SK-N-MC (cell line): Measurements from ENCODE around the gene CHID1.

ENCODE experiments used
- DNase-seq: peaks from one replicate; pipeline ENCODE4 v3.0.0-alpha.2; 2011; ENCODE audit warnings: low read depth, low spot score
- H3K27ac ChIP-seq: fragments of 200-600 bp; sonication (generic); 2 replicates; pipeline ENCODE4 v1.5.1; 2016; ENCODE audit warnings: mixed run types
- H3K36me3 ChIP-seq: fragments of 200-600 bp; sonication (generic); 2 replicates; pipeline ENCODE4 v1.6.1; 2017; ENCODE audit warnings: antibody characterized with exemption, low read length, mixed read lengths; ENCODE audit not compliant: insufficient read depth
- H3K4me3 ChIP-seq: fragments of 200-600 bp; sonication (generic); 2 replicates; pipeline ENCODE4 v1.5.1; 2016
- H3K9ac ChIP-seq: fragments of 200-600 bp; sonication (generic); 2 replicates; pipeline ENCODE4 v1.8.0; 2017; ENCODE audit warnings: mixed run types, mixed read lengths; ENCODE audit not compliant: insufficient read length
- H3K9me3 ChIP-seq: fragments of 200-600 bp; sonication (generic); 2 replicates; pipeline ENCODE4 v1.6.1; 2017; ENCODE audit warnings: low read depth, mild to moderate bottlenecking, antibody characterized with exemption, low read length, moderate library complexity, mixed read lengths
- EZH2 ChIP-seq: fragments of 200-600 bp; sonication (generic); IDR thresholded peaks from one replicate; pipeline ENCODE4 v1.6.1; 2017; ENCODE audit warnings: antibody characterized with exemption
- FOXP2 ChIP-seq: optimal IDR thresholded peaks from 2 replicates; pipeline ENCODE3; 2011; ENCODE audit warnings: mild to moderate bottlenecking, moderate library complexity; ENCODE audit not compliant: insufficient read depth; ENCODE audit errors: extremely low read length, control extremely low read depth
- POLR2AphosphoS5 ChIP-seq: IDR thresholded peaks from 2 replicates; pipeline ENCODE4 v1.6.1; 2012; ENCODE audit warnings: mild to moderate bottlenecking, low read depth, low read length, borderline replicate concordance

The CHID1 gene

DNA sequence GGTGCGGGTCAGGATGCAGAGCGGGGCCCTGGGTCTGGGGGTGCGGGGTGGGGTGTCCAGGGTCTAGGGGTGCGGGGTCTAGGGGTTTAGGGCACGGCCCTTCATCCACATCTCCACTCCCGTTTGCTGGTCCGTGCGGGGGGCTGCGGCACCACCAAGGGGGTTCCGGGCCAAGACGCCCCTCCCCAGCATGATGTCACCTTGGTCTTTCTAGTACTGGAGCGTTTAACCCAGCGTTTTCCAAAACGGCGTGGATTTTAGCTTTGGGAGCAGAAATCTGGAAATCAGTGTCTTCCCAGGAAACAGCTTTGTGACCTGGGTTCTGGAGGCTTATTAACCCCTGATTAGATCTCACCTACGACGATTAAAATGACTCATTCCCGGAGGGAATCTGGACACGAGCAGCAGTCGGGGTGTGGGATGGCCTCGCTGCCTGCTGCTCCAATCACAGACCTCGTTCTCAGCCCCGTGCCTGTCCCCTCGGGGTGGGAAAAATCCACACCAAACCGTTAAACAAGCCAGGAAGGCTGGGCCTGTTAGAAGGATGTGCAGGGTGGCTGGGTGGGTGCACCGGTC lies 15.8 kb upstream of the CHID1 start:
- Histone ChIP-seq H3K36me3 (peaks cover 13% of the 10 kb centered on the region), H3K27ac (peak overlapping the region; percentile 54; the same call in 1 of the 2 replicates), H3K9me3 (no peaks in the 10 kb centered on the region), H3K4me3 (peak overlapping the region; percentile 86), H3K9ac (peak overlapping the region; percentile 91)
- TF ChIP-seq EZH2 (no peak), POLR2AphosphoS5 (no peak), FOXP2 (no peak)
- no peak for DNase-seq

DNA sequence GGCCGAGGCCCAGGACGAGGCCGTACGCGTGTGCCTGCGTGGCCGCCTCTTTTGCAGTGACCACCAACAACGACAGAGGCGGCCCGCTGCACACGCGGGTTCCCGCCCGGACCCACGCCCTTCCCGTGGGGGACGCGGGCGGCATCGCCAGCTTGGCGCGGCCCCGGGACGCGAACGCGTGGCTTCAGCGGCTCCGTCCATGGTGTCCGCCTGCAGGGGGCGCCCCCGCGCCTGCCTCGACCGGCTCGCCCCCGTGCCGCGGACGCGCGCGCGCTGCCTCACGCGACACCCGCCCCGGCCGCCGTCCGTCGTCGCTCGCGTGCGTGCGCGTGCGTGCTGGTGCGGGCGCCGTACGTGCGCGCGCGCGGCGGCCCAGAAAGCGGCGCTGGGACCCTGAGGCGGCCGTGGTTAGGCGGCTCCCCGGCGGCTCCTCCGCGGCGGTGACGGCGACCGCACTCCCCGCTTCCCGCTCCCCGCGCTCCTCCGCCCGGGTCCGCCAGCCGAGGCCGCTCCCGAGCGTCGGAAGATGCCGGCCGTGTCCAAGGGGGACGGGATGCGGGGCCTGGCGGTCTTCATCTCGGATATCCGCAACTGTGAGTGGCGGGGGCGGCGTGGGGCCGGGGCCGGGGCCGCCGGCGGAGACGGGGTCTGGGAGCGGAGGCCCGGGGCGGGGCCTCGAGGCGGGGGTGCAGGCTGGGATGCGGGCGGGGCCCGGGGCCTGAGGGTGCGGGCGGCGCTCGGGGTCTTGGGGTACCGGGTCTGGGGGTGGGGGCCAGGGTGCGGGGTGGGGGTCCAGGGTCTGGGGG lies 15.1 kb upstream of the CHID1 start, which contains the start of gene AP2A2:
Gene AP2A2 (plus strand): TSS at position 375 of the 806 bp plus-strand sequence. CDS start 152 bp downstream, at position 527.
- Histone ChIP-seq H3K9ac (peak within 1 kb of the TSS; percentile 91), H3K4me3 (peak within 1 kb of the TSS; percentile 86), H3K27ac (peak within 1 kb of the TSS; percentile 77), H3K9me3 (no peaks in the 10 kb centered on the region), H3K36me3 (peaks cover 13% of the 10 kb centered on the region)
- DNase-seq: no peak
- TF ChIP-seq EZH2: no peak
- peak; percentile 69; the same call in 1 of the 2 replicates for TF ChIP-seq POLR2AphosphoS5
- TF ChIP-seq FOXP2: peak; percentile 48

DNA sequence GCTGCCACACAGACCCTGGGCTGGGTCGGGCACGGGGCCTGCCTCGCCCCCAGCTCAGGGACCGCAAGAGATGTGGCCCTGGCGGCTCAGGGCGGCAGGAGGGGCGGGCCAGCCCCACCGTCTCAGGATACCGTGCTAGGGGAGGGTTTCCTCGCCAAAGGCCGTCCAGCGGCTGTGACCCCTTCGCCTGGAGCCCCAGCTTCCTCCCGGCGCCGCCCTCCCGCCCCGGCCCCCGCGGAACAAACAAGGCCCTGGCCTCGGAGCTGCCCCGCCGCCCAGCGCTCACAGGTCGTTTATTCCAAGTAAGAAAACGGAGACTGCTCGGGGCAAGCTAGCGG lies 14.5 kb upstream of the CHID1 start:
- Histone ChIP-seq H3K9ac (no peak overlapping the region), H3K4me3 (peak overlapping the region; percentile 49; the same call in 1 of the 2 replicates), H3K36me3 (peaks cover 13% of the 10 kb centered on the region), H3K27ac (no peak overlapping the region), H3K9me3 (no peaks in the 10 kb centered on the region)
- no peak for DNase-seq
- TF ChIP-seq FOXP2 (no peak), EZH2 (no peak), POLR2AphosphoS5 (no peak)

DNA sequence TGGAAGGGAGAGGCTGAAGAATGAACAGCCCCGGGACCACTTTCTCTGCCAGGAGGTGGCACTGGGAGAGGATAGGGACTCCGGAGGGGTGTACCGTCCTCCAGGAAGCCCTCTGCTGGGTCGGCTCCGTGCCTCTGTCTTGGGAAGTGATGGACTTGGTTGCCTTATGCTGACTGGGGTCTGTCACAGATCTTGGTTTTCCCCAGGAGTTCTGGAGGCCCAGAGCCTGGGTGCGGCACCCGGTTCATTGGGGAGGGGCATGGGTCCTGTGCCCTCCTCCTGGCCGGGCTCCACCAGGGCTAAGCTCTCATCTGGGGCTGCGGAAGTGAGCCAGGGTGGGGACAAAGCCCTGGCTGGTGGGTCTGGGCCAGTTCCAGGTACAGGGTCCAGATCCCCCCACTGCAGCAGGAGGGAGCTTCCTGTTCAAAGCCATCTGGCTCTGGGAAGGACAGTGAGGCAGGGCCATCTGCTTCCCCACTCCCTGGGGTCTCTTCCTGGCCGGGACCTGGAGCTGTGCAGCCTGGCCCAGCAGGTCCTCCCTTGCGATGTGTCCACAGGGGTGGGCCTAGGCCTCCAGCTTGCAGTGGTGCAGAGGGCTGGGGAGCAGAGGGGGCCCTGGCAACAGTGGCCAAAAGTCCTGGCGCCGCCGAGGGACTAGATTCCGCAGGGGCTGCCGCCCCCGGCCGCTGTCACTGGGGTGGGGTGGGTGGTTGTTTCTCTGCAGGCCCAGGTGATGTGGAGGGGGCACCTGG lies 14.0 kb upstream of the CHID1 start:
- DNase-seq: no peak
- Histone ChIP-seq H3K9me3 (no peaks in the 10 kb centered on the region), H3K36me3 (peaks cover 13% of the 10 kb centered on the region), H3K27ac (no peak overlapping the region), H3K4me3 (no peak overlapping the region), H3K9ac (no peak overlapping the region)
- TF ChIP-seq EZH2: no peak
- TF ChIP-seq FOXP2: no peak
- no peak for TF ChIP-seq POLR2AphosphoS5

DNA sequence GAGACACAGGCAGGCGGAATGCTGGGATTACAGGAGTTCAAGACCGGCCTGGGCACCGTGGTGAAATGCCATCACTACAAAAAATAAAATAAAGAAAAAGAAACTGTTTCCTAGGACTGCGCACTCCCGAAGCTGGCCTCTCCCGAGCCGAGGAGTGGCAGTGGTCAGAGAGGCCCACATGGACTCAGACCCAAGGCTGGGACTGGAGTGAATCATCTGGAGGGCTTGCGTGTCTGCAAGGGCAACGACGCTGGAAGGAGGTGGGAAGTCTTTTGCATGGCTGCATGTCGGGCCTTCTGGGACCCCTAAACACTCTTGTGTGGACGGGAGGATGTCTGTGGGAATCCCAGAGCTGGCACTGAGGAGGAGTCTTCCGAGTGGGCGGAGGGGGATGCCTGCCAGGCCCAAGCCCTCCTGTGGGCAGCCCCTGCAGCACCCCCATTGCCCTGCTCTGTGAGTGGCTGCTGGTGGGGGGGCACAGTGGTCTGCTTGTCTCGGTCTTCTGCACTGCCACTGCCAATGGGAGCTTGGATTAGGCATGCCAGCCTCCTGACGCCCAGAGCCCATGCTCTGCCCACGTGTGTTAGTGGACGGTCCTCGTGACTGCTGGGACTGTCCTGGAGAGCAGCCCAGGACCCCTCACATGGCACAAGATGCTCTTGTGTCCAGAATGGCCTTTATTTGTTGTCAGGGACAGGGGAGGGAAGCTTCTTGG lies 13.2 kb upstream of the CHID1 start:
- TF ChIP-seq FOXP2 (no peak), EZH2 (no peak), POLR2AphosphoS5 (no peak)
- H3K9me3 ChIP-seq: no peaks in the 10 kb centered on the region
- H3K9ac ChIP-seq: no peak overlapping the region
- no peak overlapping the region for H3K4me3 ChIP-seq
- DNase-seq: no peak
- H3K27ac ChIP-seq: no peak overlapping the region
- peaks cover 13% of the 10 kb centered on the region for H3K36me3 ChIP-seq

DNA sequence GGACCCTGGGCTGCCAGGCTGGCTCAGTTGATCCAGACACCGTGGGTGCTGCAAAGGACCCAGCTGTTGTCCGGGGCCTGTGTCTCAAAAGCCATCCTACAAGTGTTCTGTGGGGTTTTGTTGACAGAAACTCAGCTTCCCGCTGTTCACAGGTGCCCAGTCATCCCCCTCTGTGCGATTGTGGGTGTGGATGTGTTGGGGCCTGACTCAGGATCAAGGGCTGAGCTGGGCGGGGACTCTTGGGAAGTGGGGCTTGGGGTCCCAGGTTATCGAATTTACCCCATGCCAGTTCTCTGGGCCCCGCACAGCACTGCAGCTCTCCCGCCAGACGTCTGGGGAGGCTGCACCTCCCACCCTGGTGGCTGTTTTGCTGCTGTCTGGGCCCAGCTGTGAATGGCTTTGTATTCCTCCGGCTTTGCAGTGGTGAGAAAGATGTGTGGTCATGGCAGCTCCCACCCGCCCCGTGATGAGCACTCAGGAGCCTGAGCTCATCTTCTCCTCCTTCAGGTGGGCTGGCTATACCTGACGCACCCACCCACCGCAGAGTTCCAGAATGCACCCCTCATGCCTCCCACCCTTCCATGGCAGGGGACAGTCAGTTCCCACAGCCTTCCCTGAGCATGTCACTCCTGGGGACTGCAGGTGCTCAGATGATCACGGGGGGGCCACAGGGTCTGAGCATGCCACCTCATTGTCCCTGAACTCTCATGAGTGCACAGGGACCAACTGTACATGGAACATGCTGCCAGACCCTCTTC lies 11.5 kb upstream of the CHID1 start:
- H3K4me3 ChIP-seq: no peak overlapping the region
- no peak overlapping the region for H3K27ac ChIP-seq
- H3K36me3 ChIP-seq: peaks cover 2% of the 10 kb centered on the region; the same call in 1 of the 2 replicates
- no peaks in the 10 kb centered on the region for H3K9me3 ChIP-seq
- no peak overlapping the region for H3K9ac ChIP-seq
- no peak for DNase-seq
- TF ChIP-seq EZH2 (no peak), FOXP2 (no peak), POLR2AphosphoS5 (no peak)

DNA sequence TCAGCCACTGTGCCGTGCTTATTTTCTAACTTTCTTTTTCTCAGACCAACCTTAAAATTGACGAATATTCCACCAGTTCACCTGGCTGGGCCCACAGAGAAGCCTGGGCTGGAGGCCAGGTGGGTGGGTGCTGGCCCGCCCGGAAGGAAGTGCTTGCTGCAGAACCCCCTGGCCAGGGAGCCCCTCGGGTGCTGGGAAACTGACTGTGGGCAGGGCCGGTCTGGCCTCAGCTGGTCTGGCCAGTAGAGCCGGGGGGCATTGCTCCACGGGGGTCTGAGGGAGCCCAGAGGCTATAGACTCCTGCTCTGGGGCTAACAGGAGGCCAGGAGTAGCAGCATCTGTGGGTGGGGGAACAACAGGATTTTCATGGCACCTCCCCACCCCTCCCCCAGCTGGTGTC lies 6.8 kb upstream of the CHID1 start:
- Histone ChIP-seq H3K36me3 (no peaks in the 10 kb centered on the region), H3K4me3 (no peak overlapping the region), H3K27ac (no peak overlapping the region), H3K9ac (no peak overlapping the region), H3K9me3 (no peaks in the 10 kb centered on the region)
- TF ChIP-seq FOXP2 (no peak), POLR2AphosphoS5 (no peak), EZH2 (no peak)
- no peak for DNase-seq
